HepG2 (cell line): ENCODE measurements around the gene OPRL1. TPM values are rescaled to one million over a fixed set of nuclear protein-coding genes. Genes with fewer than 3 reads are reported as not detected.
A peak's percentile ranks its signal among the peaks of the same experiment; 100 is the strongest.

Source experiments
- CBX2 ChIP-seq, 2 experiments: fragments of 200-600 bp in 1 of 2; sonication (generic); formaldehyde crosslinking in 1 of 2; IDR thresholded peaks; 2 replicates each; pipeline versions ENCODE4 v1.7.0 to v1.8.1; 2018 to 2022; ENCODE audit warnings: low read depth in 2 of 2, low read length in 1 of 2, mild to moderate bottlenecking in 1 of 2, missing genetic modification reagents in 1 of 2
- HDAC6 ChIP-seq: fragments of 200-600 bp; sonication (generic); IDR thresholded peaks from 2 replicates; pipeline ENCODE4 v1.7.0; 2017; ENCODE audit warnings: mild to moderate bottlenecking, antibody characterized with exemption, low read length, low read depth
- NCOA2 ChIP-seq: sonication (generic); formaldehyde crosslinking; IDR thresholded peaks from 2 replicates; pipeline ENCODE4 v1.8.0; 2022; ENCODE audit warnings: inconsistent platforms
- SNRNP70 ChIP-seq: fragments of 200-400 bp; formaldehyde crosslinking; IDR thresholded peaks from 2 replicates; pipeline ENCODE4 v1.6.1; 2017; ENCODE audit warnings: mild to moderate bottlenecking, low read depth, low read length, moderate library complexity
- STAT5B ChIP-seq: sonication (generic); formaldehyde crosslinking; IDR thresholded peaks from 2 replicates; pipeline ENCODE4 v1.4.0; 2020; ENCODE audit warnings: missing genetic modification reagents
- SUZ12 ChIP-seq: fragments of 150-350 bp; IDR thresholded peaks from 2 replicates; pipeline ENCODE4 v1.6.1; 2014; ENCODE audit warnings: low read depth, low read length
- TSC22D2 ChIP-seq: sonication (generic); formaldehyde crosslinking; IDR thresholded peaks from 2 replicates; pipeline ENCODE4 v1.5.1; 2020; ENCODE audit warnings: missing genetic modification reagents, mild to moderate bottlenecking, borderline replicate concordance
- ZBTB38 ChIP-seq: sonication (generic); formaldehyde crosslinking; IDR thresholded peaks from 2 replicates; pipeline ENCODE4 v1.5.1; 2020; ENCODE audit warnings: mild to moderate bottlenecking, missing genetic modification reagents
- ZBTB7B ChIP-seq: sonication (generic); formaldehyde crosslinking; IDR thresholded peaks from 2 replicates; pipeline ENCODE4 v1.4.0; 2020; ENCODE audit warnings: missing genetic modification reagents
- ZFP41 ChIP-seq: sonication (generic); formaldehyde crosslinking; IDR thresholded peaks from 2 replicates; pipeline ENCODE4 v1.4.0; 2020; ENCODE audit warnings: mild to moderate bottlenecking, missing genetic modification reagents, borderline replicate concordance
- ZNF143 ChIP-seq: sonication (generic); formaldehyde crosslinking; IDR thresholded peaks from 2 replicates; pipeline ENCODE4 v1.4.0; 2020; ENCODE audit warnings: missing genetic modification reagents
- ZNF253 ChIP-seq: sonication (generic); formaldehyde crosslinking; IDR thresholded peaks from 2 replicates; pipeline ENCODE4 v1.8.0; 2022; ENCODE audit warnings: mild to moderate bottlenecking, missing genetic modification reagents, borderline replicate concordance
- ZNF317 ChIP-seq: sonication (generic); formaldehyde crosslinking; IDR thresholded peaks from 2 replicates; pipeline ENCODE4 v1.5.0; 2020; ENCODE audit warnings: mild to moderate bottlenecking, missing genetic modification reagents
- ZNF460 ChIP-seq: sonication (generic); formaldehyde crosslinking; IDR thresholded peaks from 2 replicates; pipeline ENCODE4 v1.5.1; 2020; ENCODE audit warnings: missing genetic modification reagents, mild to moderate bottlenecking, borderline replicate concordance
- ZNF672 ChIP-seq: sonication (generic); formaldehyde crosslinking; IDR thresholded peaks from 2 replicates; pipeline ENCODE4 v1.8.1; 2022; ENCODE audit warnings: missing genetic modification reagents
- ZNF737 ChIP-seq: sonication (generic); formaldehyde crosslinking; IDR thresholded peaks from 2 replicates; pipeline ENCODE4 v1.5.0; 2020; ENCODE audit warnings: missing genetic modification reagents, mild to moderate bottlenecking, borderline replicate concordance
- ZNF776 ChIP-seq: sonication (generic); formaldehyde crosslinking; IDR thresholded peaks from 2 replicates; pipeline ENCODE4 v1.4.0; 2020; ENCODE audit warnings: mild to moderate bottlenecking, missing genetic modification reagents
- polyA plus RNA-seq, 8 experiments: library from polyadenylated mRNA; depleted of rRNA in 3 of 8; stranded (reverse) in 7 of 8; unstranded in 1 of 8; fragments of >200 nt; fragmentation: Illumina TruSeq in 4 of 8; extraction: Trizol in 4 of 8; gene quantifications; 2 replicates each; pipeline versions ENCODE4 v1.2.1 to v1.2.3, GENCODE V29; 2011 to 2016; ENCODE audit warnings: low read depth in 4 of 8, missing spikeins in 1 of 8, mixed read lengths in 1 of 8; ENCODE audit not compliant: insufficient read depth in 1 of 8
- total RNA-seq, 5 experiments: library from RNA; depleted of rRNA; stranded (reverse); fragments of >200 nt; fragmentation: Illumina TruSeq; extraction: Trizol; gene quantifications; 2 replicates each; pipeline ENCODE4 v1.2.3, GENCODE V29; 2016; ENCODE audit warnings: low read depth in 1 of 5
- TF ChIP-seq, protein P1 (sequence below), 2 experiments: sonication (generic) in 1 of 2; formaldehyde crosslinking in 1 of 2; IDR thresholded peaks; 2 replicates each; pipeline versions ENCODE4 v1.6.1 to v1.9.0; 2014 to 2022; ENCODE audit warnings: antibody characterized with exemption in 1 of 2, borderline replicate concordance in 1 of 2, inconsistent platforms in 1 of 2, low read depth in 1 of 2, missing genetic modification reagents in 1 of 2
- TF ChIP-seq, protein P2 (sequence below): sonication (generic); formaldehyde crosslinking; IDR thresholded peaks from 2 replicates; pipeline ENCODE4 v1.4.0; 2020; ENCODE audit warnings: missing genetic modification reagents
- TF ChIP-seq, protein P3 (sequence below): sonication (generic); formaldehyde crosslinking; IDR thresholded peaks from 2 replicates; pipeline ENCODE4 v1.4.0; 2020; ENCODE audit warnings: missing genetic modification reagents

OPRL1 gene
- total and polyA plus RNA-seq, 2 of the 13 experiments (the other 11 are each of a cell fraction or from before 2014, with no cell fraction given) = 0.35 to 0.71 TPM

DNA sequence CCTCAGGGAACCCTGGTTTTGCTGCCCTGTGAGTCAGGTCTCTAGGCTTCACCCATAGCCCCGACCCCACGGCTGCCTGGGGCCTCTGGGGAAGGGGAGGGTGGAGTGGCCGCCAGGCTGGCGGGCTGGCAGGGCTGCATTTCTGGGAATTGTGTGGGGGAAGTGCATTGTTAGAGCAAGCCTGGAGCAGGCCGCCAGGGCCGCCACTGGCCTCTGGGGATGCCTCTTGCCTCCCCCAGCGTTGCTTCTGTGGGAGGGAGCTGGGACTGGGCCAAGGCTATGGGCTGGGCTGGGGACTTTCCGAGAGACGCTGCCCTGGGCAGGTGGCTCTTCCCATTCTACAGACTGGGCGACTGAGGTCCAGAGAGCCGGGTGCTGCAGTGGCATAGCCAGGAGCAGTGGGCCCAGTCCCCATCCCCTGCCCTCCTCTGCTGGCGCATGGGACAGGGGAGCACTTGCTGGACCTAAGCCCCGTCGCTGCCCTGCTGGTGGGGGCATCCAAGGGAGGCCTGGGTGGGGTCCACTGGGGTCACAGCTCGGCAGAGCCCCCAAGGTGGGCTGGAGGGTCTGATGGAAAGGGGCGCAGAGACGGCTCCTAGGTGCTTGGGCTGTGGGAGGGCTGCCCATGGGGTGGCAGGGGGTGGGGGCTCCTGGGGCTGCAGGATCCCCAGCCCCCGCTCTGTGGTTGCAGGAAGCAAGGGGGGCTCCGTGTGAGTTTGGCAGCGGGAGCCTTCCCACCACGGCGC lies 23.8 kb upstream of the OPRL1 start (continued):
- TF ChIP-seq, protein P1, sequence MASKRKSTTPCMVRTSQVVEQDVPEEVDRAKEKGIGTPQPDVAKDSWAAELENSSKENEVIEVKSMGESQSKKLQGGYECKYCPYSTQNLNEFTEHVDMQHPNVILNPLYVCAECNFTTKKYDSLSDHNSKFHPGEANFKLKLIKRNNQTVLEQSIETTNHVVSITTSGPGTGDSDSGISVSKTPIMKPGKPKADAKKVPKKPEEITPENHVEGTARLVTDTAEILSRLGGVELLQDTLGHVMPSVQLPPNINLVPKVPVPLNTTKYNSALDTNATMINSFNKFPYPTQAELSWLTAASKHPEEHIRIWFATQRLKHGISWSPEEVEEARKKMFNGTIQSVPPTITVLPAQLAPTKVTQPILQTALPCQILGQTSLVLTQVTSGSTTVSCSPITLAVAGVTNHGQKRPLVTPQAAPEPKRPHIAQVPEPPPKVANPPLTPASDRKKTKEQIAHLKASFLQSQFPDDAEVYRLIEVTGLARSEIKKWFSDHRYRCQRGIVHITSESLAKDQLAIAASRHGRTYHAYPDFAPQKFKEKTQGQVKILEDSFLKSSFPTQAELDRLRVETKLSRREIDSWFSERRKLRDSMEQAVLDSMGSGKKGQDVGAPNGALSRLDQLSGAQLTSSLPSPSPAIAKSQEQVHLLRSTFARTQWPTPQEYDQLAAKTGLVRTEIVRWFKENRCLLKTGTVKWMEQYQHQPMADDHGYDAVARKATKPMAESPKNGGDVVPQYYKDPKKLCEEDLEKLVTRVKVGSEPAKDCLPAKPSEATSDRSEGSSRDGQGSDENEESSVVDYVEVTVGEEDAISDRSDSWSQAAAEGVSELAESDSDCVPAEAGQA (IDR thresholded peaks at IDR 0.05; ENCODE audit: low read depth) = peak; percentile 30; the same call in 1 of the 2 replicates
- TF ChIP-seq, protein P1 (CRISPR knock-in tag; IDR thresholded peaks at IDR 0.05; ENCODE audit: borderline replicate concordance) = no peak
- TF ChIP-seq TSC22D2 (CRISPR knock-in tag) (peak; percentile 87; the same call in 1 of the 2 replicates), ZFP41 (peak; percentile 94), ZBTB38 (CRISPR knock-in tag) (no peak), CBX2 (IDR thresholded peaks at IDR 0.05; ENCODE audit: low read depth, low read length) (no peak), CBX2 (CRISPR knock-in tag; IDR thresholded peaks at IDR 0.05; ENCODE audit: low read depth) (0 out of 2 replicates have a peak, but pooled peaks have one; percentile 28), ZNF253 (CRISPR knock-in tag) (0 out of 2 replicates have a peak, but pooled peaks have one; percentile 60), NCOA2 (peak; percentile 88), ZNF143 (peak; percentile 40; the same call in 1 of the 2 replicates), ZNF776 (peak; percentile 54; the same call in 1 of the 2 replicates), ZNF672 (CRISPR knock-in tag) (no peak), ZNF460 (peak; percentile 75; the same call in 1 of the 2 replicates), ZNF317 (CRISPR knock-in tag) (0 out of 2 replicates have a peak, but pooled peaks have one; percentile 7), SUZ12 (no peak), STAT5B (CRISPR knock-in tag) (0 out of 2 replicates have a peak, but pooled peaks have one; percentile 87), ZBTB7B (CRISPR knock-in tag) (peak; percentile 88), SNRNP70 (no peak), ZNF737 (CRISPR knock-in tag) (no peak), HDAC6 (no peak)
- TF ChIP-seq, protein P2, sequence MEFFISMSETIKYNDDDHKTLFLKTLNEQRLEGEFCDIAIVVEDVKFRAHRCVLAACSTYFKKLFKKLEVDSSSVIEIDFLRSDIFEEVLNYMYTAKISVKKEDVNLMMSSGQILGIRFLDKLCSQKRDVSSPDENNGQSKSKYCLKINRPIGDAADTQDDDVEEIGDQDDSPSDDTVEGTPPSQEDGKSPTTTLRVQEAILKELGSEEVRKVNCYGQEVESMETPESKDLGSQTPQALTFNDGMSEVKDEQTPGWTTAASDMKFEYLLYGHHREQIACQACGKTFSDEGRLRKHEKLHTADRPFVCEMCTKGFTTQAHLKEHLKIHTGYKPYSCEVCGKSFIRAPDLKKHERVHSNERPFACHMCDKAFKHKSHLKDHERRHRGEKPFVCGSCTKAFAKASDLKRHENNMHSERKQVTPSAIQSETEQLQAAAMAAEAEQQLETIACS (CRISPR knock-in tag) = no peak; the same call in 1 of the 2 replicates
- TF ChIP-seq, protein P3, sequence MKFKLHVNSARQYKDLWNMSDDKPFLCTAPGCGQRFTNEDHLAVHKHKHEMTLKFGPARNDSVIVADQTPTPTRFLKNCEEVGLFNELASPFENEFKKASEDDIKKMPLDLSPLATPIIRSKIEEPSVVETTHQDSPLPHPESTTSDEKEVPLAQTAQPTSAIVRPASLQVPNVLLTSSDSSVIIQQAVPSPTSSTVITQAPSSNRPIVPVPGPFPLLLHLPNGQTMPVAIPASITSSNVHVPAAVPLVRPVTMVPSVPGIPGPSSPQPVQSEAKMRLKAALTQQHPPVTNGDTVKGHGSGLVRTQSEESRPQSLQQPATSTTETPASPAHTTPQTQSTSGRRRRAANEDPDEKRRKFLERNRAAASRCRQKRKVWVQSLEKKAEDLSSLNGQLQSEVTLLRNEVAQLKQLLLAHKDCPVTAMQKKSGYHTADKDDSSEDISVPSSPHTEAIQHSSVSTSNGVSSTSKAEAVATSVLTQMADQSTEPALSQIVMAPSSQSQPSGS (CRISPR knock-in tag) = 0 out of 2 replicates have a peak, but pooled peaks have one; percentile 47
